K562 (cell line): ENCODE data around the gene SLC38A10. TPM values are rescaled to one million over a fixed set of nuclear protein-coding genes. Genes with fewer than 3 reads are reported as not detected.

Experiments
- ATAC-seq: fragments of 200-7000 bp; cut with Tn5 transposase; 3 replicates; pipeline ENCODE4 v1.9.1; 2020; ENCODE audit warnings: moderate library complexity
- BruUV-seq: library from RNA; stranded (reverse); fragments of 400-500 nt; replicated peaks from 2 replicates; lab custom pipeline; 2021; lab: Mats Ljungman, UMichigan
- CTCF ChIA-PET: fragments of 300-600 bp; formaldehyde crosslinking; extraction: SDS; loops from one replicate; lab custom pipeline; 2021; ENCODE audit warnings: low intra/inter-chr PET ratio; lab: Yijun Ruan, JAX
- POLR2A ChIA-PET: fragments of 300-600, 350-650 bp; sonication (Branson Sonifier 250); formaldehyde crosslinking; extraction: SDS; loops from one replicate; lab custom pipeline; 2021; ENCODE audit warnings: antibody characterized with exemption, inconsistent platforms; lab: Yijun Ruan, JAX
- DNase-seq, 4 experiments: peaks; one replicate each; pipeline versions ENCODE4 v3.0.0 to v3.0.0-alpha.2; 2011 to 2018; ENCODE audit warnings: low spot score in 3 of 4, mixed read lengths in 3 of 4; ENCODE audit errors: extremely low read depth in 1 of 4
- FAIRE-seq: peaks from 2 replicates; lab custom pipeline; 2011; peaks lifted over from hg19 to GRCh38; lab: Jason Lieb, UNC
- H2AFZ ChIP-seq: 2 replicates; pipeline ENCODE4 v1.6.0; 2011; ENCODE audit warnings: low read depth, low read length, control low read depth, inconsistent platforms
- H3K27ac ChIP-seq: fragments of 200-600 bp; 3 replicates; pipeline ENCODE4 v1.8.0; 2011; ENCODE audit warnings: low read depth, mild to moderate bottlenecking, control low read depth, inconsistent platforms, low read length, moderate library complexity, mixed read lengths; ENCODE audit errors: extremely low read depth
- H3K27me3 ChIP-seq, 2 experiments: fragments of 300-600 bp in 1 of 2; 2 replicates in 1 of 2; 3 replicates in 1 of 2; pipeline versions ENCODE4 v1.6.0 to v1.8.0; 2011; ENCODE audit warnings: inconsistent platforms in 2 of 2, low read length in 2 of 2, mild to moderate bottlenecking in 1 of 2, mixed read lengths in 1 of 2, moderate library complexity in 1 of 2; ENCODE audit not compliant: control insufficient read depth in 2 of 2, insufficient read depth in 2 of 2
- H3K36me3 ChIP-seq: fragments of 300-600 bp; 3 replicates; pipeline ENCODE4 v1.8.0; 2011; ENCODE audit warnings: mild to moderate bottlenecking, low read length, inconsistent platforms; ENCODE audit not compliant: control insufficient read depth, insufficient read depth
- H3K4me1 ChIP-seq, 2 experiments: fragments of 200-600 bp in 1 of 2; replicated peaks in 1 of 2; 2 replicates in 1 of 2; 3 replicates in 1 of 2; pipeline versions ENCODE4 v1.5.1 to v1.8.0; 2011; ENCODE audit warnings: inconsistent platforms in 2 of 2, low read length in 2 of 2, mild to moderate bottlenecking in 1 of 2, mixed read lengths in 1 of 2, moderate library complexity in 1 of 2; ENCODE audit not compliant: control insufficient read depth in 2 of 2, insufficient read depth in 2 of 2
- H3K4me2 ChIP-seq: 2 replicates; pipeline ENCODE4 v1.6.1; 2011; ENCODE audit warnings: low read length, control low read depth, inconsistent platforms, mixed read lengths; ENCODE audit not compliant: insufficient read depth
- H3K4me3 ChIP-seq: fragments of 200-600 bp; sonication (generic), shearing (Covaris generic); 2 replicates; pipeline ENCODE4 v1.5.1; 2016; ENCODE audit warnings: control low read depth, inconsistent platforms
- H3K79me2 ChIP-seq: fragments of 200-600 bp; 3 replicates; pipeline ENCODE4 v1.8.0; 2011; ENCODE audit warnings: low read length, inconsistent platforms; ENCODE audit not compliant: control insufficient read depth, insufficient read depth
- H3K9ac ChIP-seq, 2 experiments: 2 replicates each; pipeline versions ENCODE4 v1.6.0 to v1.6.1; 2011; ENCODE audit warnings: low read depth in 2 of 2, low read length in 2 of 2, control low read depth in 1 of 2, inconsistent platforms in 1 of 2, mild to moderate bottlenecking in 1 of 2, mixed read lengths in 1 of 2; ENCODE audit not compliant: insufficient read depth in 1 of 2
- H3K9me1 ChIP-seq: one replicate; pipeline ENCODE4 v1.6.0; 2011; ENCODE audit warnings: inconsistent platforms, mild to moderate bottlenecking, low read length, moderate library complexity; ENCODE audit not compliant: control insufficient read depth, insufficient read depth
- H3K9me3 ChIP-seq: replicated peaks from 2 replicates; pipeline ENCODE4 v1.5.1; 2011; ENCODE audit warnings: low read depth, low read length, inconsistent platforms; ENCODE audit not compliant: control insufficient read depth, insufficient read depth
- H4K20me1 ChIP-seq: replicated peaks from 2 replicates; pipeline ENCODE4 v1.6.1; 2011; ENCODE audit warnings: low read length, inconsistent platforms, mixed read lengths; ENCODE audit not compliant: control insufficient read depth, insufficient read depth
- BCL6 ChIP-seq: fragments of 250-450 bp; sonication (Bioruptor Pico); IDR thresholded peaks from 2 replicates; pipeline ENCODE4 v1.4.0; 2020
- CTCF ChIP-seq, 3 experiments: IDR thresholded peaks in 2 of 3; conservative IDR thresholded peaks in 1 of 3; 2 replicates each; pipeline ENCODE4 v1.5.1; 2011 to 2012; ENCODE audit warnings: low read length in 3 of 3, mild to moderate bottlenecking in 3 of 3, control low read depth in 2 of 3, improper control_type of control experiment in 1 of 3, inconsistent platforms in 1 of 3, low read depth in 1 of 3, mixed read lengths in 1 of 3, moderate library complexity in 1 of 3; ENCODE audit not compliant: insufficient read depth in 2 of 3
- GABPB1 ChIP-seq: sonication (generic); formaldehyde crosslinking; IDR thresholded peaks from 2 replicates; pipeline ENCODE4 v1.8.0; 2022; ENCODE audit warnings: mild to moderate bottlenecking, missing genetic modification reagents
- MYBL2 ChIP-seq, 2 experiments: fragments of 450-650 bp in 1 of 2; sonication (generic) in 1 of 2; formaldehyde crosslinking in 1 of 2; IDR thresholded peaks; 2 replicates each; pipeline versions ENCODE4 v1.6.1 to v1.8.1; 2017 to 2022; ENCODE audit warnings: borderline replicate concordance in 1 of 2, inconsistent platforms in 1 of 2, low read depth in 1 of 2, mild to moderate bottlenecking in 1 of 2, missing genetic modification reagents in 1 of 2, moderate library complexity in 1 of 2
- WGBS: fragments of 100-300 bp; shearing (Covaris generic); methylation state at CpG from one replicate; pipeline ENCODE4 v1.1.6; 2016; ENCODE audit warnings: low coverage, mixed read lengths; ENCODE audit not compliant: insufficient coverage; ENCODE audit errors: missing lambda C conversion rate; 5-methylcytosine and 5-hydroxymethylcytosine counted together
- in situ Hi-C: fragments of 300-500 bp; cut with MboI; formaldehyde crosslinking; loops from 4 replicates; pipeline ENCODE4 v1.15.0; 2018; ENCODE audit warnings: inconsistent platforms, mixed read lengths
- intact Hi-C: fragments of 100-400 bp; cut with micrococcal nuclease; formaldehyde crosslinking; loops from 2 replicates; pipeline ENCODE4 v1.14.2; 2022
- polyA plus RNA-seq, 8 experiments: library from polyadenylated mRNA; depleted of rRNA in 4 of 8; stranded (reverse) in 5 of 8; unstranded in 3 of 8; fragments of >200 nt; fragmentation: Nextera tagmentation in 2 of 8; fragmentation: Illumina TruSeq in 1 of 8; extraction: Ambion mirVana in 2 of 8; extraction: Trizol in 1 of 8; gene quantifications; 2 replicates each; pipeline versions ENCODE4 v1.2.1 to v1.2.3, GENCODE V29; 2011 to 2014; ENCODE audit warnings: inconsistent platforms in 1 of 8, missing spikeins in 1 of 8
- total RNA-seq, 7 experiments: library from RNA; depleted of rRNA in 6 of 7; stranded (reverse); fragments of >200 nt in 6 of 7; fragmentation: Illumina TruSeq in 2 of 7; extraction: Trizol in 2 of 7; gene quantifications; 2 replicates each; pipeline versions ENCODE4 v1.2.1 to v1.2.3, GENCODE V29; 2011 to 2021; ENCODE audit warnings: low replicate concordance in 1 of 7
- TF ChIP-seq, protein P1 (sequence below), 2 experiments: fragments of 150-350 bp in 1 of 2; IDR thresholded peaks; 2 replicates each; pipeline ENCODE4 v1.6.1; 2012 to 2016; ENCODE audit warnings: low read depth in 2 of 2, low read length in 2 of 2, mild to moderate bottlenecking in 1 of 2, moderate library complexity in 1 of 2

SLC38A10 gene
- total and polyA plus RNA-seq, 9 of the 15 experiments (the other 6 are each of a cell fraction or from before 2014, with no cell fraction given): 0.45 to 54.2 (median 13.8) TPM

DNA sequence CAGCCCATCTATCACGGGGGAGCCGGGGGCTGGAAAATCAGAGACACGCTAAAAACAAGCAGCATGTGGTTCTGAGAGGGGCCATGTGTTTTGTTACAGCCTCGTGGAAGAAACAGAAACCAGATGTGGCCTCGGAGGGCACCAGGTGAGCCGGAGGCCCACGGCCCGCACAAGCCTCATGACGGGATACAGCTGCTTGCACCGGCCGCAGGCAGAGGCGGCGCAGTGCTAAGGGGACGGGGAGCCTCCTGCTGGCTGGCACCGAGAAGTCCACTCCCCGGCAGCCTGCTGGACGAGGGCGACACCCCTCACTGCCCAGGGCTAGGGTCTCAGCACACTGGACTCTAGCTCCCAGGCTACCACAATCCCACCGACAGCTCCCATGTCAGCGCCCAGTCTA lies 36.8 kb downstream of the SLC38A10 start:
- no peaks in the 10 kb centered on the region for H3K79me2 ChIP-seq
- H3K4me3 ChIP-seq: no peak overlapping the region
- no peaks in the 10 kb centered on the region for H3K9me3 ChIP-seq
- intact Hi-C loops: no loop called here
- peaks cover 46% of the 10 kb centered on the region; the same call in 2 of the 3 replicates for H3K36me3 ChIP-seq
- peak overlapping the region in 1 of 2 experiments; percentile 58; a peak in 2 of 4 replicates for H3K9ac ChIP-seq
- FAIRE-seq (no peak), ATAC-seq (peak; percentile 32; the same call in 1 of the 3 replicates)
- H3K27ac ChIP-seq: no peak overlapping the region
- H4K20me1 ChIP-seq: no peaks in the 10 kb centered on the region; the same call in 1 of the 2 replicates
- no peaks in the 10 kb centered on the region for H3K27me3 ChIP-seq
- CTCF ChIA-PET: no interaction called here
- H3K4me2 ChIP-seq: no peak overlapping the region
- H2AFZ ChIP-seq: no peak overlapping the region
- TF ChIP-seq, protein P1, sequence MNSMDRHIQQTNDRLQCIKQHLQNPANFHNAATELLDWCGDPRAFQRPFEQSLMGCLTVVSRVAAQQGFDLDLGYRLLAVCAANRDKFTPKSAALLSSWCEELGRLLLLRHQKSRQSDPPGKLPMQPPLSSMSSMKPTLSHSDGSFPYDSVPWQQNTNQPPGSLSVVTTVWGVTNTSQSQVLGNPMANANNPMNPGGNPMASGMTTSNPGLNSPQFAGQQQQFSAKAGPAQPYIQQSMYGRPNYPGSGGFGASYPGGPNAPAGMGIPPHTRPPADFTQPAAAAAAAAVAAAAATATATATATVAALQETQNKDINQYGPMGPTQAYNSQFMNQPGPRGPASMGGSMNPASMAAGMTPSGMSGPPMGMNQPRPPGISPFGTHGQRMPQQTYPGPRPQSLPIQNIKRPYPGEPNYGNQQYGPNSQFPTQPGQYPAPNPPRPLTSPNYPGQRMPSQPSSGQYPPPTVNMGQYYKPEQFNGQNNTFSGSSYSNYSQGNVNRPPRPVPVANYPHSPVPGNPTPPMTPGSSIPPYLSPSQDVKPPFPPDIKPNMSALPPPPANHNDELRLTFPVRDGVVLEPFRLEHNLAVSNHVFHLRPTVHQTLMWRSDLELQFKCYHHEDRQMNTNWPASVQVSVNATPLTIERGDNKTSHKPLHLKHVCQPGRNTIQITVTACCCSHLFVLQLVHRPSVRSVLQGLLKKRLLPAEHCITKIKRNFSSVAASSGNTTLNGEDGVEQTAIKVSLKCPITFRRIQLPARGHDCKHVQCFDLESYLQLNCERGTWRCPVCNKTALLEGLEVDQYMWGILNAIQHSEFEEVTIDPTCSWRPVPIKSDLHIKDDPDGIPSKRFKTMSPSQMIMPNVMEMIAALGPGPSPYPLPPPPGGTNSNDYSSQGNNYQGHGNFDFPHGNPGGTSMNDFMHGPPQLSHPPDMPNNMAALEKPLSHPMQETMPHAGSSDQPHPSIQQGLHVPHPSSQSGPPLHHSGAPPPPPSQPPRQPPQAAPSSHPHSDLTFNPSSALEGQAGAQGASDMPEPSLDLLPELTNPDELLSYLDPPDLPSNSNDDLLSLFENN (IDR thresholded peaks at IDR 0.05; ENCODE audit: low read depth in 2 of 2, low read length in 2 of 2): no peak
- no peak for TF ChIP-seq GABPB1
- no peak for TF ChIP-seq MYBL2 (IDR thresholded peaks at IDR 0.05; ENCODE audit: low read depth)
- no peak for TF ChIP-seq MYBL2 (CRISPR knock-in tag; IDR thresholded peaks at IDR 0.05; ENCODE audit: borderline replicate concordance)
- no peak for TF ChIP-seq BCL6 (CRISPR knock-in tag)
- TF ChIP-seq CTCF (IDR thresholded peaks at IDR 0.05 in 2 of 3, conservative IDR thresholded peaks at IDR 0.05 in 1 of 3; ENCODE audit: insufficient read depth in 2 of 3, low read depth in 1 of 3, low read length in 3 of 3): peak in 1 of 3 experiments; percentile 41; a peak in 2 of 6 replicates
- TF ChIP-seq, all 486 proteins: peak for 1
- no peak for DNase-seq
- POLR2A ChIA-PET: no interaction called here
- Histone ChIP-seq H3K4me1 (peaks cover 0 to 46% of the 10 kb centered on the region in 2 experiments; a peak in 2 of 5 replicates), H3K9me1 (no peaks in the 10 kb centered on the region)
- BruUV-seq: no TSS peak
- in situ Hi-C loops: no loop called here
- WGBS: 86% methylated on average over 18 of the region's 20 CpGs
